ENCODE results near the gene DMRTA2.

The DMRTA2 gene

GRCh38 chr1:50369830-50370229, 53.4 kb downstream of the DMRTA2 start:
- TF ChIP-seq ZFX (IDR thresholded peaks at IDR 0.05) (no peak), CTCF (conservative IDR thresholded peaks at IDR 0.05) (peak; percentile 18)
- H3K27ac ChIP-seq, result no peak overlapping the region

- TF ChIP-seq CTCF (conservative IDR thresholded peaks at IDR 0.05), result no peak
- TF ChIP-seq ZFX (IDR thresholded peaks at IDR 0.05), result no peak
- no peak overlapping the region for H3K27ac ChIP-seq
Measured at GRCh38 chr1:50369008-50369634, 54.1 kb downstream of the DMRTA2 start.

GRCh38 chr1:50368179-50369007, 54.9 kb downstream of the DMRTA2 start:
- H3K27ac ChIP-seq, result no peak overlapping the region
- TF ChIP-seq ZFX (IDR thresholded peaks at IDR 0.05) (no peak), CTCF (conservative IDR thresholded peaks at IDR 0.05) (peak; percentile 91)

Measured in C4-2B (cell line).